ENCODE data around the gene TPSB2.

Gene TPSB2

DNA sequence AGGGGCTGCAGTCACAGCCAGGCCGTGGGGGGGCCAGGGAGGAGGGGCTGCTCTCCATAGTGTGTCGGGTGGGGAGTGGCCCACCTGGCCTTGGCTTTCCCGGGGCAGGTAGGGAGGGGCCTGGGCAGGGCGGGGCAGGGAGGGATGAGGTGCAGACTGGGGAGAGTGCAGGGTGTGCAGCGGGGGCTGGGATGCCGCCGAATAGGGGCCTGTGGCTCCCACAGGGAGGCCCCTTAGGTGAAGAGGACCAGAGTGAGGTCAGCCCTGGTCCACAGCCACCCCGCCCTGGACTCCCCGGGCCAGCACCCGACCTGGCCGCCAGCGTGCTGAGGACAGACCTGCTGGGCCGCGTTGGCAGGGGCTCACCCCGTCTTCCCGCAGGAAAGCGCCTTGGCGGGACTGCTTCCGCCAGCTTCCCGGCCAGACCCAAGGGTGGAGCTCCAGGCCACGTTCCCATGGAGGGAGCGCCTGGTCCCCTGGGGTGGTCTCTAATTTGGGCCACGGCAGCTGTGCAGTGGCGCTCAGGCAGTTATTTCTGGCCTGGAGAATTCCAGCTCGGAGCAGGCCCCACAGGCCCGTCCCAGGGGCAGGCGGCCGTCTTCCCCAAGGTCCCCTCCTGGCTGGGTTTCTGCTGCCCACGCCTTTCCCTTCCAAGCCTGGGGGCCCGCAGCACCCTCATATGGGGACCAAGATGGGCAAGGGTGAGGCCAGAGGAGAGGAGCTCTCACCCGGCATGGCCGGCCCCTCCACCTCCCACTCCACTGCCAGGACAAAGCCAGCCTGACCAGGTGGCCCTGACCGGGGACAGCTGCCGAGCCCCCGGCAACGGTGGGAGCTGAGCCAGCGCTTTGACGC, 49.2 kb downstream of the TPSB2 start:
- no peak overlapping the region for H3K9ac ChIP-seq (ENCODE audit: low read depth, low read length)
- H3K36me3 ChIP-seq (ENCODE audit: control insufficient read depth, insufficient read depth, low read length): peaks cover 5% of the 10 kb centered on the region
- no peaks in the 10 kb centered on the region for H3K9me3 ChIP-seq (ENCODE audit: control insufficient read depth, insufficient read depth, low read length)
- H3K4me3 ChIP-seq (ENCODE audit: low read depth, low read length): no peak overlapping the region
- H3K4me1 ChIP-seq (ENCODE audit: control insufficient read depth, insufficient read depth, low read length): no peaks in the 10 kb centered on the region
- no peaks in the 10 kb centered on the region for H3K27me3 ChIP-seq (ENCODE audit: control insufficient read depth, insufficient read depth, low read length)
